NK-92 treated with Interleukin-12 subunit alpha and Interleukin-12 subunit beta, amount 100 ng/mL, for 24 hours (cell line): ENCODE measurements around the gene IGFN1.
"Not testable (repeated sequence)": the region's sequence is repeated elsewhere in the genome, so short reads cannot be mapped to it uniquely, and the experiment has no call there.

Experiments
- DNase-seq: peaks from one replicate; lab custom pipeline; 2025; lab: John Stamatoyannopoulos, UW

IGFN1 gene

GRCh38 chr1:201190624-201191051 is at the start of gene IGFN1:
TSS of gene IGFN1 (plus strand) at chr1:201190824. CDS start at chr1:201193294, 2,470 bp downstream.
- no peak for DNase-seq

GRCh38 chr1:201140941-201141260 is 49.7 kb upstream of the IGFN1 start:
- DNase-seq: no peak

GRCh38 chr1:201141418-201141817 is 49.2 kb upstream of the IGFN1 start:
- no peak for DNase-seq

- DNase-seq: no peak
Measured at GRCh38 chr1:201142011-201142848, 48.4 kb upstream of the IGFN1 start.

GRCh38 chr1:201142849-201143725 is 47.5 kb upstream of the IGFN1 start:
- DNase-seq: no peak

GRCh38 chr1:201143726-201144635 is 46.6 kb upstream of the IGFN1 start:
- no peak for DNase-seq

- no peak for DNase-seq
Measured at GRCh38 chr1:201144701-201145100, 45.9 kb upstream of the IGFN1 start.

- no peak for DNase-seq
Measured at GRCh38 chr1:201145132-201145531, 45.5 kb upstream of the IGFN1 start.

GRCh38 chr1:201145816-201146215 is 44.8 kb upstream of the IGFN1 start:
- no peak for DNase-seq

GRCh38 chr1:201146626-201147390 is 43.8 kb upstream of the IGFN1 start:
- no peak for DNase-seq

GRCh38 chr1:201147396-201148015 is 43.1 kb upstream of the IGFN1 start:
- no peak for DNase-seq

GRCh38 chr1:201149400-201149799 is 41.2 kb upstream of the IGFN1 start:
- DNase-seq: no peak

- DNase-seq: peak; percentile 51
Measured at GRCh38 chr1:201153474-201154388, 36.9 kb upstream of the IGFN1 start.

GRCh38 chr1:201154389-201155165 is 36.0 kb upstream of the IGFN1 start, which contains the start of gene TMEM9:
TSS of gene TMEM9 (minus strand) at chr1:201154474. CDS start at chr1:201153923, 551 bp downstream.
- DNase-seq: peak; percentile 79

- DNase-seq: no peak
Measured at GRCh38 chr1:201155354-201155753, 35.3 kb upstream of the IGFN1 start.

GRCh38 chr1:201156346-201156745 is 34.3 kb upstream of the IGFN1 start:
- DNase-seq: no peak

- DNase-seq: no peak
Measured at GRCh38 chr1:201156819-201157218, 33.8 kb upstream of the IGFN1 start.

GRCh38 chr1:201157949-201158348 is 32.7 kb upstream of the IGFN1 start:
- no peak for DNase-seq

GRCh38 chr1:201163036-201163435 is 27.6 kb upstream of the IGFN1 start:
- DNase-seq: not testable (repeated sequence)
